Endothelial cell (in vitro differentiated cells): ENCODE results near the gene SESN2. TPM values are rescaled to one million over a fixed set of nuclear protein-coding genes. Genes with fewer than 3 reads are reported as not detected.

ENCODE experiments used
- DNase-seq: peaks from one replicate; pipeline ENCODE4 v3.0.0; 2021; ENCODE audit warnings: low spot score
- H3K27ac Mint-ChIP-seq: one replicate; pipeline ENCODE4 v1.8.0; 2021; ENCODE audit warnings: mixed read lengths, inconsistent platforms; ENCODE audit not compliant: unreplicated experiment
- H3K27me3 Mint-ChIP-seq: one replicate; pipeline ENCODE4 v1.8.0; 2021; ENCODE audit warnings: mild to moderate bottlenecking, moderate library complexity, mixed read lengths, inconsistent platforms; ENCODE audit not compliant: unreplicated experiment
- H3K36me3 Mint-ChIP-seq: one replicate; pipeline ENCODE4 v1.8.0; 2021; ENCODE audit warnings: mild to moderate bottlenecking, low read depth, mixed read lengths, inconsistent platforms; ENCODE audit not compliant: unreplicated experiment
- H3K4me1 Mint-ChIP-seq: one replicate; pipeline ENCODE4 v1.8.0; 2021; ENCODE audit warnings: mild to moderate bottlenecking, mixed read lengths, inconsistent platforms; ENCODE audit not compliant: unreplicated experiment
- H3K4me3 Mint-ChIP-seq: one replicate; pipeline ENCODE4 v1.8.0; 2021; ENCODE audit warnings: mild to moderate bottlenecking, mixed read lengths, inconsistent platforms; ENCODE audit not compliant: unreplicated experiment
- H3K9me3 Mint-ChIP-seq: one replicate; pipeline ENCODE4 v1.8.0; 2021; ENCODE audit warnings: mixed read lengths, inconsistent platforms; ENCODE audit not compliant: unreplicated experiment
- CTCF ChIP-seq: fragments of 200-600 bp; sonication (generic); IDR thresholded peaks from one replicate; pipeline ENCODE4 v1.5.0; 2021; ENCODE audit warnings: antibody characterized with exemption; ENCODE audit not compliant: unreplicated experiment
- total RNA-seq: library from RNA; stranded (reverse); fragmentation: NEBNext Ultra II Directional; extraction: Animal tissue kit (Norgen Biotek cat#: 25700); gene quantifications from one replicate; pipeline ENCODE4 v1.2.1, GENCODE V29; 2021; ENCODE audit not compliant: unreplicated experiment

The SESN2 gene
- total RNA-seq, 1 donor from 2014 or later = 31.0 TPM

- H3K36me3 Mint-ChIP-seq = peaks cover 15% of the 10 kb centered on the region
- no peaks in the 10 kb centered on the region for H3K9me3 Mint-ChIP-seq
- no peak for TF ChIP-seq CTCF
- H3K4me1 Mint-ChIP-seq = peaks cover 10% of the 10 kb centered on the region
- no peak overlapping the region for H3K4me3 Mint-ChIP-seq
- no peaks in the 10 kb centered on the region for H3K27me3 Mint-ChIP-seq
- no peak overlapping the region for H3K27ac Mint-ChIP-seq
- no peak for DNase-seq
Measured at GRCh38 chr1:28229996-28230395, 29.3 kb upstream of the SESN2 start.

GRCh38 chr1:28232558-28233263, 26.6 kb upstream of the SESN2 start, which contains the start of gene DNAJC8:
Gene DNAJC8 (minus strand): TSS chr1:28233029. CDS start chr1:28232998, 31 bp downstream.
- Mint-ChIP-seq H3K9me3 (no peaks in the 10 kb centered on the region), H3K4me1 (peaks cover 10% of the 10 kb centered on the region), H3K4me3 (peak within 1 kb of the TSS; percentile 100), H3K36me3 (peaks cover 6% of the 10 kb centered on the region), H3K27me3 (no peaks in the 10 kb centered on the region), H3K27ac (peak within 1 kb of the TSS; percentile 100)
- TF ChIP-seq CTCF = no peak
- peak; percentile 88 for DNase-seq

GRCh38 chr1:28233264-28233606, 26.1 kb upstream of the SESN2 start:
- Mint-ChIP-seq H3K4me1 (peaks cover 10% of the 10 kb centered on the region), H3K4me3 (peak overlapping the region; percentile 56), H3K27me3 (no peaks in the 10 kb centered on the region), H3K36me3 (peaks cover 6% of the 10 kb centered on the region), H3K9me3 (no peaks in the 10 kb centered on the region), H3K27ac (no peak overlapping the region)
- TF ChIP-seq CTCF = no peak
- no peak for DNase-seq

GRCh38 chr1:28235755-28236655, 23.3 kb upstream of the SESN2 start, which contains the start of gene ATP5IF1:
Gene ATP5IF1 (plus strand): TSS chr1:28236124. CDS start chr1:28236184, 60 bp downstream.
- no peak for TF ChIP-seq CTCF
- Mint-ChIP-seq H3K27ac (no peak within 1 kb of the TSS), H3K27me3 (no peaks in the 10 kb centered on the region), H3K4me1 (peaks cover 10% of the 10 kb centered on the region), H3K9me3 (no peaks in the 10 kb centered on the region), H3K4me3 (no peak within 1 kb of the TSS), H3K36me3 (no peaks in the 10 kb centered on the region)
- peak; percentile 92 for DNase-seq
